NCI-H128 (cell line): ENCODE measurements around the gene SORCS1.

ENCODE experiments used
- DNase-seq: peaks from one replicate; lab custom pipeline; 2025; ENCODE audit not compliant: unreplicated experiment; lab: John Stamatoyannopoulos, UW

SORCS1 gene

DNA sequence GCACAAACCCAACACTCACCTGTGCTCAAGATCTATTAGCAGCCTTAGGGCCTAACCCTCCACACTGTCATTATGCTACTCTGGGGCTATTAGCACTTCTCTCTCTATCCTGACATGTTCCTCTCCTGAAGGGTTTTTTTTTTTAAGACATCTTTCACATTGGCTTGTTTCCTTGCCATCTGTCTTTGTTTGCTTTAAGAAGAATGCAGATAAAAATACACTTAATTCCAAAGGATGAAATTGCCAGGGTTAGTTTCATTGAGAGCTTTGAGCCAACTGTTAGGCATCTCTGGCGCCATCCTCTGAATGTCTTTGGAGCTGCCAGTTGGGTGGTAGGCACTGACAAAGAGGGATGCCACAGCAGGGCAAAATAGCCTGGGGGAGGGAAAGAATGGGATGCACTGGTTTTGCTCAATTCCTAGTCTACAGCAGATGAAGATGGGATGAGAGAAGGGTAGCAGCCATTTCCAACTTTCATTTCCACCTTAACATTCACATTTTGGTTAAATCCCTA lies 399.2 kb downstream of the SORCS1 start:
- no peak for DNase-seq

DNA sequence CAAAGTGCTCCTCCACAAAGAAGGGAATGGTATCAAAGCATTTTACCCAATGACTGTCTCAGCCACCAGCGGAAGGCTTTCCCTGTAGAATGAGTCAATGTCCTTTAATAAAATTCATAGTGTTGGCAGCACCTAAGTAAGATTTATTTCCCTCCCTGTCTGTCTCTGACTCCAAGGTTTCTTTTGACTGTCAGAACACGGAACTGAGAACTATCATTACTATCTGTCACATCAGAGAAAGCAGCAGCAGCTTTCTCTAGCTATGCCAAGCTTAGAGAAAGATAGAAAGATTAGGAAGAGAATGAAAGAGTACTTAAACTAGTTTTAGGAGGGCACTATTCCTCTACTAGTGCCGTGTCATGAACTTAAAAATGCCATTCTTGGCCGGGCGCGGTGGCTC lies 400.1 kb downstream of the SORCS1 start:
- no peak for DNase-seq

DNA sequence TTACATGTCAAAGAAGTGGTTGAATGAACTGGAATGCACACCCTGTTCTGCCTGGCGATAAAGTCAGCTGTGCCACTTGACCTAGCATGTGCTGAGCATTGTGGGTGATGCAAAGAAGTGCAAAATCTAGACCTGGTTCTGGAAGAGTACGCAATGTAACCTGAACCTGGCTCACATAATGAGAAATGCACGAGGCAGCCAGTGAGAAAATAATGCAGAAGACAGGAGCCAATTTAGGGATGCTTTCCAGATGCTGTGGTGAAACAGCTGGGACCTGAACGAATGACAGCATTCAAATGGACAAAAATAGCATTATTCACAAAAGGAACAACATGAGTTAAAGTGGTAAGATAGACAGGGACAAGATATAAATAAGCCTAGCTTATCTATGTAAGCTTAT lies 402.6 kb downstream of the SORCS1 start:
- no peak for DNase-seq

DNA sequence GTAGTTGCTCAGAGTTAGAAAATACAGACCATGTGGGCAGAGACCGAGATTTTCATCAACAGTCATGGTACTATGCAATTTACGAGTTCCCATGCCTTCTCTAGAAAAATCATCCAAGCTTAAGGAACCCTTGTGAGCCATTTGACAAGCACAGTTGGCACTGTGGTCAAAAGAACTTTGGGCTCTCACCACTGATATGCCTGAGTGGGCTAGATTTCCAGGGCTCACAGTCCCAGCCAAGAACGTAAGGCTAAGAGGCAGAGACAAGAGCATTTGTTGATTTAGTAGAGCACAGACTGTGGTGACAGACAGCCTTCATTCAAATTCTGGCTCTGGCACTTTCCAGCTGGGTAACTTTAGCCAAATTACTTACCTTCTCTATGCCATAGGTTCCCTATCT lies 407.0 kb downstream of the SORCS1 start:
- no peak for DNase-seq

DNA sequence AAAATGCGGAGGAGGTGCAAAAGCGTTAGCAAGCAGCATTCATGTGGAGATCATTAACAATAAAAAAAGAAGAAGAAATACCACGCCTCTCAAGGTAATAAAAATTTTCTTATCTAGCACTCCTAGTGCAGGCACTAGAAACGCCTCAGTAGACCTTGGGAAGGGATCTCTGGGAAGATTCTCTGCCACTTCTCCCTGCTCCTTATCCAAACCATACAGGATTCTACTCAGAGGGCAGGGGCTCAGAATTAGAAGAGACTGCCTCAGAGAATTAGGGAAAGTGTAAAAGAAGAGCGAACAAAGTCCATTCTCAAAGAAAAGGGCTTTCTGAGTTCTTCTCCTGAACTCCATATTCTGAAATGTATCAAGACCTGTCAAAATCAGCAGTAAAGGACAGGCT lies 413.4 kb downstream of the SORCS1 start:
- DNase-seq: no peak

DNA sequence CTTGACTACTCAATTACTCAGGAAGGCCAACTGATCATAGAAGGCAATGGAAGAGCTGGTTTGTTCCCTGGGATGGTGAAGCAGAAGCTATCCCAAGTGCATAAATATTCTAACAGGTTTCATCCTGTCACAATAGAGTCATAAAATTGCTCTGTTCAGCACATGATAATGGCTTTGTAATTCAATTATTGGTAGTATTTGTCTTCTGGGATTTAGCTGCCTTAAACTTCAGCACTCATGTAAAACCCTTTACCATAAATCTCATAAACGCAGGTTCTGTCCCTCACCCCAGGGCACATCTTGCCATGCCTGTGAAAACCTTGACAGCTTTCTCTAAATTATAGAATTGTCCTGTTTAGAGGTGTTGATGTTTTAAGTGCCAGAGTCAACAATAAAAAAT lies 417.6 kb downstream of the SORCS1 start:
- DNase-seq: no peak

DNA sequence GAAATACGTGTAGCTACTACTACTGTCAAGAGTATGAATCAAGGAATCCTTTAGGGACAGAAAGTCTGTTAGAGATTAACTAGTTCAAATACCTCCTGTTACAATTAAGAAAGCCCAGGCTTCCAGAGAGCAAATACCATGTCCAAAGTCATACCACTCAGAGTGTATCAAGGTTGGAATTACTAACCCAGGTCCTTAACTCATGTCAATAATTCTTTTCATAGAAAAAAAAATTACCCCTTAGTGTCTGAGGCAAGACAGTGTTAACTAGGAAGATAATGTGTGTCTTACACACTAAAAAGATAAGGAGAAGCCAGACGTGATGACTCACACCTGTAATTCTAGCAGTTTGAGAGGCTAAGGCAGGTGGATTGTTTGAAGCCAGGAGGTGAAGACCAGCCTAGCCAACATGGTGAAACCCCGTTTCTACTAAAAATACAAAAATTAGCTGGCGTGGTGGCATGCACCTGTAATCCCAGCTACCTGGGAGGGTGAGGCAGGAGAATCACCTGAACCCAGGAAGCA lies 423.4 kb downstream of the SORCS1 start:
- no peak for DNase-seq

DNA sequence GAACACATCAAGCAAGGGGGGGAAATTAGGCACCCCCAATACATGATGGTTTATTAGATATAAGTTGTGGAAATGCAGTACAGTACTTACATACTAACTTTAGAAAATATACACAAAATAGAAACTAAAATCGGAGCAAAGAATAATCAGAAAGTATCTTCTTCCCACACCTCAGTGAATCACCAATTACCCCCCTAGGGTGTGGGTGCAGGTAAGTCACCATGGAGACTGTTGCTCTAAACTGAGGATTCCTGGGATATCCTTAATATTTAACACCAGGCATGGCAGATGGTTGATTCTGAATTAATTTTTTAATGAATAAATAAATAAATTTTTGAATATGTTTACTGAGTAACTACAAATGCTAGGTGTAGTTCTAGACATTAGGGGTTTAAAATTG lies 424.4 kb downstream of the SORCS1 start:
- DNase-seq: no peak

DNA sequence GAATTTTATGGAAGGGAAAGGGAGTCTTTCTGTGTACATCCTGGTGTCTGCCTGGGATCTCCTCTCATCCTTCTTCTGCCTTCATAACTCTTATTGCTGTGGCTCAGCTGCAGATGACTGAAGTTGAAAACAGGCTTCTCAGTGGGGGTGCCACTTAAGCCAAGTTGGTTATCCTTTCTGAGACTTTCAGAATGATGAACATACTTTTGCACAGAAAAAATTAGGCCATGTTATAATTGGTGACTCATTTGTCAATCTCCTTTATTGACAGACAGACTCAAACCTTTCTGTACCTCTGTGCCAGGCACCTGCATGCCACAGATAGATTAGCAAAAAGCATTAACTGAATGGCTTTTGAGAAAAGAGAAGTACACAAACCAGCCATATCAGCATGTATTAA lies 430.3 kb downstream of the SORCS1 start:
- no peak for DNase-seq

DNA sequence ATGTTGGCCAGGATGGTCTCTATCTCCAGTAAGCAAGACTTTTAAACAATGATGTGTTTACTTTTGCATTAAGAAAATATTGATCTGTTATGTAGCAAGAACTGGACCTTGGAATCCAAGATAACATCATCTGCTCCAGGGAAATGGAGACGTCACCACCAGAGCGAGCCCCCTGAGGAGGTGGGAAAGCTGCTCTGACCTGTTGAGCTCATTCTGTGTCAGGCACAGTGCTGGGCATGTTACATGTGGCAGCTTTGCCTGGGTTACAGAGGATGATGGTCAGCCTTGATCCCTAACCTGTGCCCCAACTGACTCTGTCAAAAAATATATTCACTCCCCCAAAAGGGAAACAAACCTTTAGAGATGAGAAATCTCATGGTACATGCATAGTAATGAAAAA lies 436.3 kb downstream of the SORCS1 start:
- DNase-seq: no peak

DNA sequence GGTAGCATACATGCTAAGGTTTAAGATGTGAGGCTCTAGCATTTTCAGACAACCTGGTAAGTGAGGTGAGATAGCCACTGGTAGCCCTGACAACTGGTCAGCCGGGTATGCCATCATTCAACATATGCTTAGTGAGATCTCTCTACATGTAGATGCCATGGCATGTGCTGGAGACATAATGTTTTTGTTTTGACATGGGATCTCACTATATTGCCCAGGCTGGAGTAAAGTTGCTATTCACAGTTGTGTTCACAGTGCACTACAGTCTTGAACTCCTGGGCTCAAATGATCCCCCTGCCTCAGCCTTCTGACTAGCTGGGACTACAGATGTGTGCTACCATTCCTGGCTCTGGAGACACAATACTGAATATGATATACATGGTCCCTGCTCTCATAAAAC lies 437.3 kb downstream of the SORCS1 start:
- no peak for DNase-seq

DNA sequence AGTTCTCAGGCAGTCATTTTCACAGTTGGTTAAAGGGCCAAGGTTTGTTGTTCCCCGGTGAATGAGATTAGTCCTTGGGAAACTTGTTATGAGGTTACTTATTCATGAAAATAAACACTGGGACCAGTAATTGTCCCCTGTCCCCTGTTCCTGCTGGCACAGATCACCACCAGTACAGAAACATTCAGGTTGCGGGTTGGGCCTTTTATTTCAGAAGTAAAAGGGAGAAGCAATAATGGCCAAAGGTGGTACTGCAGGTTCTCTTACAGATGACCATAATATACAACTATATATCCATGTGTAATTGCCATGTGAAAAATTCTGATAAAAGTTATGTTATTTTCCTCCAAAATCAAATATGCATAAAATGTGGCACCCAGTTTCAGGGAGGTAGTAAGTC lies 442.0 kb downstream of the SORCS1 start:
- no peak for DNase-seq

DNA sequence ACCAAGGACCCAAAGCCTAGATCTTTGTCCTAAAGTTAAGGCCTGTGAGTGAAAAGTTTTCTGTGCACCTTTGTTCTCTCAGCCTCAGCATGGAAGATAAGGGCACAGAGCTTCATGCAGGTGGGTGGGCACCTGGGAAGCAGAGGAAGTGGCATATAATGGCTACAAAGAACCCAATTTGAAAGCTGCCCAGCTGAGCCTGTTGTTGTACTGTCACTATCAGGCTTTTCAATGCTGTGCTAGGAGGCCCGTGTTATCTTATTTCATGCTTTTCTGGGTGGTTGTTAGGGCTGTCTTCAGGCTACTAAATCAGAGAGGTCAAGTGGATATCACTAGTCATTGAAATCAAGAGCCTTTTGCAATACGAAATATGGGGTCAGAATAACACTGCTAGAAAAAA lies 443.8 kb downstream of the SORCS1 start:
- no peak for DNase-seq

DNA sequence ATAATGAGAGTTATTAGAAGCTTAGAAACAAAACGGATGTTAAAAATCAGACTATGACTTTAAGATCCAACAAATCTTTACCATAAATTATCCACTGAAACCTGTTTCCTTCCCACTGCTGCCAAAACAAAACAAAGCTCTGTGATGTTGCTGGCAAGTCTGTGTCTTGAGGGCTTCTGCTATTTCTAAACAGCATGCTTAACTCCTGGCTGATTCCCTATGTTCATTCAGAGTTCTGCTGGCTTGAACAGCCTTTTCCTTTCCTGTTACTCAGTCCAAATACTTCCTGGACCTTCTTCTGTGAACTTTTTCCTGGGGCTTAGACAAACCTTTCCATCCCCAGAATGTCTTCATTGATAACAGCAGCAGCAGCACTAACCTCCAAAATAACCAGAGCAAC lies 448.1 kb downstream of the SORCS1 start:
- DNase-seq: no peak

DNA sequence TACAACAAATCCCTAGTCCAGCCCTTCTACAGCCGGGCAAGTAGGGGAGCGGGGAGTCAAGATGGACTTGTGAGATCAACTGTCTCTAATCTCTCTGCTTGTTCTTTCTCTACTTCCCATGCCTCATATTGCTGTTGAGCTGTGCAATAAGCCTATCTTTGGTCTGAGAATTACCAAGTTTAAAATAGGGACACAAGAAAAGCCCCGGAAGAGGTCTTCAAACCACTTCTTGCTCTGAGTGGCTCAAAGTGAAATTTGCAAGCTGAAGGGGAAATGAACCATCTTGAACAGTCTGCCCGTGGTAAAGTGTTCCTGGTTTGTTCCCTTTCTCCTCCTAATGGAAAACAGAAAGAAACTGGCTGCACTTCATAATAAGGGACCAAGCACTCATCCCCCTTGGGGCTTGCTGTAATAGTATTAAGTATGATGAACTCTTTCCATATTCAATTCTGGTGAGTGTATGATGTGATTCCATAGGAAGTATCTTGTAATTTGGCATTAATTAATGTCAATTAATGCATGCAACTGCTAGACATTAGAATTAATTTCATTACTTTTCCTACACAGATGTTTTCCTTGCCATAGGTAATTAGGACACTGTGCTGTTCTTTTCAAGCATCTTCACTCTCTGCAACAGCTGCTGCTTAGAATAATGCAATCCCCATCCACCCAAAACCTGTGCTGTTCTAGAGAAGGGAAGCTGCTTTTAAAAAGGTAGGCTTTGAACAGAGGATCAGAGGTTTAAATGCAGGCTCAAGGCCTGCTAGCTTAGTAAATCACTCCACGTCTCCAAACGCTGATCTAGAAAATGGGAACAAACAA lies 449.6 kb downstream of the SORCS1 start:
- DNase-seq: no peak

DNA sequence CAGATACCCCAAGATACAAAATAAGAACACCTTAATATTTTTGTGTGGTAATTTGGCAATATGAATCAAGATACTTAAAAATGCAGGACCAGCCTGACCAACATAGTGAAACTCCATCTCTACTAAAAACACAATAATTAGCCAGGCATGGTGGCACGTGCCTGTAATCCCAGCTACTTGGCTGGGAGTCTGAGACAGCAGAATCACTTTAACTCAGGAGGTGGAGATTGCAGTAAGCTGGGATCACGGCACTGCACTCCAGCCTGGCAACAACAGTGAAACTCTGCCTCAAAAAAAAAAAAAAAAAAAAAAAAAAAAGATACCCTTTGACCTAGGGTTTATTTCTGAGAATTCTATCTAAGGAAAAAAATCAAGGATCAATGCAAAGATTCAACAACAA lies 450.7 kb downstream of the SORCS1 start:
- no peak for DNase-seq

DNA sequence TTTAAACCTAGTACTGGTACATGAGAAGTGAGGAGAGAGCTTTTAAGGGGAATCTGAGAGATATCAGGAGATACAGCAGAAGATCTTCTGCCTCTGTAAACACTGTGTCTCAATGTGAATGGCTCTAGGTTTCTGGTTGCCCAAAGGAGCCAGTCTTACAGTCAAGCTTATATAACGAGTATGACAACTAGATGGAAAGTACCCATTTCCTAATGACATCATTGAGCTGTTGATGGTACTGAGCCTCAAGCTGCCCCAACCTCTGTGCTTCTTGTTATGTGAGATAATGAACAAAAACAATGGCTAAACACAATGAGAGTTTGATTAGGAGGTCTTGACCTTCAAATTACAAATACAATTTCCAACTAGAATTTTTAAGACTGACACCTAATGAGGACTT lies 451.5 kb downstream of the SORCS1 start:
- no peak for DNase-seq

DNA sequence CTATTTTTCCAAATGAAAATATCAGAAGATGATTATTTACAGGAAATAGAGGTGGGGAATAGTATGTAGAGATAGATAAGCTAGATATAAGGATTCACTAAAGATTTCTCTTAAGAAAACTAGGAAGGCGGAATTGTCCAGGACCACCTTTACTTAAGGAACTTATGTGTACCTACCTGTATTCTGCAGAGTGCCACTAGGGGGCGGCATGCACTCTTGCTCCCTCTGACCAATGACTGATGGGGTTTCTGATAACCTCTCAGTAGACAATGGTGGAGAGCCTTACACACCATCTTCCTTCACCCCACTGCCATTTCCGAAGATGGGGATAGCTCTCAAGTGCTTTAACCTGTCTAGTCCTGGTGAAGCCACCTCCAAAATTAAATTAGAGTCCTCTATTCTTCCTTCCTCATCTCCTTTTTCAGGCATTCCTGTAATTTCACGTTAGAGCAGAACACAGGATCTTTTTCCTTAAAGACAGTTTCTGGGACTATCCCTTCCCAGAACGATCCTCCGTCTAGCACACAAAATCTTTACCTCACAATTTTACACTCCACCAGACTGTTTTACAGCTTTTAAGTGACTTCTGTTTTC lies 453.1 kb downstream of the SORCS1 start:
- DNase-seq: no peak

DNA sequence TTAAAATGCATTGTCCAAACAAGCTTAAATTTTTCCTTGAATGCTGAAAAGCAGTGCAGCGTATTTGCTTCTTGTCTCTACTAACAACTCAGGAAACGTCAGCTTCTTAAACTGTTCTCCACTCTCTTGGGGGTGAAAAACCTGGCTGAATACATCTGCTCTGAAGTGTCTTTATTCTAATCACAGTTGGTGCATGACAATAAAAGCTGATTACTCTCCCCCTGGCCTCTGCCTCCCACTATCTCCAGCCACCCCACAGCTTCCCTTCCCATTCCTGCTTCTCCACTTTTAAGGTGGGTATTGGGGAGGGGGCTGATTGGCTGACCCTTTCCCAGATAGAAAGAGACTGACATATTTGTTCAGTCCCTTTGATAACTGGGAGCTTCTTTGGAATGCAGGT lies 456.0 kb downstream of the SORCS1 start:
- DNase-seq: no peak

DNA sequence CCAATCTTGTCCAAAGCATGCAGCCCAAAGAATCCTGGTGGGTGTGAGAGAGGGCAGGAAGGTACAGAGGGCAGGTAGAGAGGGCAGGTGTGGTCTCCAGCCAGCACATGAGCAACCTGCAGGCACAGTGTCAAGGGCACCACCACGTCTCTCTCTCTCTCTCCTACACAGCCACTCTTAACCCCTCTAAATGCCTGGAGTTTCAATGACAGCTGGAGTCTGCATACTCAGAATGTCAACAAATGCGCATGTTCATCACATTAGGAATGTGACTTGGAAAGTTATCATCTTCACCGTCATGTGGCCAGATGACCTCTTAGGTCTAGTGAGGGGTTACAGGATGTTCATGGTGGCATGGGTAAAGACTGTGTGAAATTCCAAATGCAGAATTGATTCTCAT lies 456.8 kb downstream of the SORCS1 start:
- no peak for DNase-seq

DNA sequence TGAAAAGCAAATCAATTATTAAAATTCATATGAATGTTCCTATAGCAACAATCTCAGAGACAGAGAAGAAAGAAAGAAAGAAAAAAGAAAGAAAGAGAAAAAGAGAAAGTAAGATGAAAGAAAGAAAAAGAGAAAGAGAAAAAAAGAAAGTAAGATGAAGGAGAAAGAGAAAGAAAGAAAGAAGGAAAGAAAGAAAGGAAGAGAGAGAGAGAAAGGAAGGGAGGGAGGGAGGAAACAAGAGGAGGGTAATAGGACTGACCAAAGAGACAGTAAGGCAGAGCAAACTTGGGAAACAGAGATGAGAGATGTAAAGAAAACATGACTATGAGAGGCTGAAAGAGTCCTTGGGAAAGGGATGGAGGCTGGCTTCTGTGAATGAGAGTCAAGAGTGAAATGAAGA lies 458.4 kb downstream of the SORCS1 start:
- no peak for DNase-seq

DNA sequence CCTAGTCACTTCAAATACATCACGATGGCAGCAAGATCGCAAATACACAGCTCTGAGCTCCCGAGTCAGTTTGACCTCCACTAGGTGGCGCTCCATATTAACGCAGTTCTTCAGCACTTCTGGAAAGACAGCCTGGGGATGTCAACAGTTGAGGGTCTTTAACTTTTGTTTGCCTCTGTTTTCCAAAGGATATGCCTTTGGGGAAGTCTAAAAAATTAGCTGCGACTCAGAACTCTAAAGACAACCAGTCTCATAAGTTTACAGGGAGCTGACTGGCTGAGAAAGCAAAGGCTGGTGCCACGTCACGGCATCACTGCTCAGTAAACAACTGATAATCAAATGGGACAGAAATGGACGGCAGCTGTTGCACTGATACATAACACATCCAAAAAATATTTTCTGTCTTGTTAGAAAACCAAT lies 458.8 kb downstream of the SORCS1 start:
- no peak for DNase-seq
